Measurements from ENCODE around the gene PTPRK. TPM values are rescaled to one million over a fixed set of nuclear protein-coding genes. Genes with fewer than 3 reads are reported as not detected.

PTPRK gene
- polyA plus RNA-seq, 1 experiment, result 37.8 TPM

DNA sequence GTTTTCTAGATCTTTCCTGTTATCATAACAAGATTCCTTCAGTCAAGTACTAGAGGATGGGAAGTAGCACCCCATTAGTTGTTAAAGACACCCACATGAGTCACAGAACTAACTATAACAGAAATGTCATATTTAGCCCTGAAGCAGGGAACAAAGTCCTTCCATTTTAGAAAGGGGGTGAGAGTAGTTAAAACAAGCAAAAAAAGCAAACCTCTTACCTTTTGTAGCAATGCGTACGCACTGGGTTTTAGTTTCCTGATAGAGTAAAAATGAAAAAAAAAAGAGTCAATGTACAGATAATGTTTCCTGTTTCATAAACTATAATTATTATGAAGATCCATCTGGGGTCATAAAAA is 455.9 kb downstream of the PTPRK start:
- DNase-seq (ENCODE audit: low read depth, low spot score), result no peak

GRCh38 chr6:128063850-128064539 is 456.4 kb downstream of the PTPRK start:
- no peak for TF ChIP-seq CTCF (IDR thresholded peaks at IDR 0.05; ENCODE audit: low read depth, low read length)
- POLR2A ChIA-PET, result no interaction called here
- Histone ChIP-seq H3K4me3 (ENCODE audit: low read depth, low read length) (no peak overlapping the region), H3K27me3 (ENCODE audit: control insufficient read depth, insufficient read depth, low read length) (no peaks in the 10 kb centered on the region), H3K27ac (ENCODE audit: low read depth, low read length) (no peak overlapping the region), H3K9me3 (ENCODE audit: control insufficient read depth, insufficient read depth, low read length) (no peaks in the 10 kb centered on the region)
- CTCF ChIA-PET, result interaction anchor here (0.5 to 1.7 kb wide), 2 partner anchors 8 to 224 kb away, joined by 3 read pairs; no protein-coding TSS in a partner anchor
- no peak for DNase-seq (ENCODE audit: low read depth, low spot score)

More for the DNA sequence above, 455.9 kb downstream of the PTPRK start:
- no peak overlapping the region for H3K4me3 ChIP-seq (ENCODE audit: low read depth, low read length)
- ChIA-PET CTCF (interaction anchor here (1.7 kb wide), 1 partner anchor 8 kb away, joined by 3 read pairs; no protein-coding TSS in a partner anchor), POLR2A (no interaction called here)
- no peak for TF ChIP-seq CTCF (IDR thresholded peaks at IDR 0.05; ENCODE audit: low read depth, low read length)
- no peak overlapping the region for H3K27ac ChIP-seq (ENCODE audit: low read depth, low read length)
- H3K27me3 ChIP-seq (ENCODE audit: control insufficient read depth, insufficient read depth, low read length), result no peaks in the 10 kb centered on the region
- H3K9me3 ChIP-seq (ENCODE audit: control insufficient read depth, insufficient read depth, low read length), result no peaks in the 10 kb centered on the region

DNA sequence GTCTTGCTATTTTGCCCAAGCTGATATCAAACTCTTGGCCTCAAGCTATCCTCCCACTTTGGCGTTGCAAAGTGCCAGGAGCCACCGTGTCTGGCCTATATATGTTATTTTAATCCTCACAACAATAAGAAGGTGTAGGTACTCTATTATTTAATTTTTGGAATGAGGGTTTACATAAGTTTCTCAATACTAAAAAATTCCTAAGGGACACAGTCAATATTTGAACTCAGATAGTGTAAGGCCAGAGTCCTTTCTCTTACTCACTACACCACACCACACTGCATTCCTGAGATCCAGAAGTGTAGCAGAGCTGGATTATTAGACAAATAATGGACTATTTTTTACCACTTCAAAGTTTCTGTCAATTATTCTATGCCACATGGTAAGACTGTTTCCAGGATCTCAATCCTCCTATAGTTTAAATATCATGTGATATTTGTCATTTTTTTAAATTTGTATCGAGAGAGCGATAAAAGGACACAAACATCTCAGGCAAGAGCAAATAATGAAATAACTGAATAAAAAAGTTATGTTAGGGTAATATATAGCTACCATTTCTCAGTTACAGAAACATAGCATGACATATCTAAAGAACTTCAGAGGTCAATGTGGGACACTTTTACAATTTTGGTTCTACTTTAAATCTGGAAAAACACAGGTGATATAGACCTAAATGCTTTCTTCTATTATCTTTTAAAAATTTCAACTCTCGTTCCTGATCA is 457.4 kb downstream of the PTPRK start:
- DNase-seq (ENCODE audit: low read depth, low spot score), result no peak
- H3K27ac ChIP-seq (ENCODE audit: low read depth, low read length), result no peak overlapping the region
- no peak overlapping the region for H3K4me3 ChIP-seq (ENCODE audit: low read depth, low read length)
- no peak for TF ChIP-seq CTCF (IDR thresholded peaks at IDR 0.05; ENCODE audit: low read depth, low read length)
- no peaks in the 10 kb centered on the region for H3K9me3 ChIP-seq (ENCODE audit: control insufficient read depth, insufficient read depth, low read length)
- H3K27me3 ChIP-seq (ENCODE audit: control insufficient read depth, insufficient read depth, low read length), result no peaks in the 10 kb centered on the region
- POLR2A ChIA-PET, result no interaction called here
- CTCF ChIA-PET, result interaction anchor here (1.7 kb wide), 1 partner anchor 9 kb away, joined by 3 read pairs; no protein-coding TSS in a partner anchor

- ChIA-PET CTCF (no interaction called here), POLR2A (no interaction called here)
- TF ChIP-seq CTCF (IDR thresholded peaks at IDR 0.05; ENCODE audit: low read depth, low read length), result no peak
- H3K4me3 ChIP-seq (ENCODE audit: low read depth, low read length), result no peak overlapping the region
- no peaks in the 10 kb centered on the region for H3K27me3 ChIP-seq (ENCODE audit: control insufficient read depth, insufficient read depth, low read length)
- H3K9me3 ChIP-seq (ENCODE audit: control insufficient read depth, insufficient read depth, low read length), result no peaks in the 10 kb centered on the region
- DNase-seq (ENCODE audit: low read depth, low spot score), result no peak
- no peak overlapping the region for H3K27ac ChIP-seq (ENCODE audit: low read depth, low read length)
These were observed 462.5 kb downstream of the PTPRK start for GRCh38 chr6:128057946-128058345.

DNA sequence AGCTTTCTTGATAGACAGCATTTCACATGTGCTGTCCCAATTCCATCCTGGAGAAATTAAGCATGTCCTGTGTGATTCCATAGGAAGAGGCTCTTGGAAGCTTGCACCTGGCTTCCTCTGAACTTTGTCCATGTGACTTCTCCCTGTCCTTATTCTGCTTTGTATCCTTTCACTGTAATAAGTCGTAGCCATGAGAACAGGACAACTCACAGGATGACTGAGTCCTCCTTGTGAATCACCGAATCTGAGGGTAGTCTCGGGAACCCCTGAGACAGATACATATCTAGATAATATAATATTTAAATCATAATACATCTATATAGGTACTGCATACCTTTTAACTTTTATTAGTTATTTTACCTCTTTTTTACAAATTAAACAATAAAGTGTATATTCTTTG is 462.9 kb downstream of the PTPRK start:
- no peak for TF ChIP-seq CTCF (IDR thresholded peaks at IDR 0.05; ENCODE audit: low read depth, low read length)
- Histone ChIP-seq H3K4me3 (ENCODE audit: low read depth, low read length) (no peak overlapping the region), H3K9me3 (ENCODE audit: control insufficient read depth, insufficient read depth, low read length) (no peaks in the 10 kb centered on the region), H3K27me3 (ENCODE audit: control insufficient read depth, insufficient read depth, low read length) (no peaks in the 10 kb centered on the region), H3K27ac (ENCODE audit: low read depth, low read length) (no peak overlapping the region)
- POLR2A ChIA-PET, result no interaction called here
- DNase-seq (ENCODE audit: low read depth, low spot score), result no peak
- CTCF ChIA-PET, result no interaction called here
